ENCODE measurements around the gene OLA1.

Gene OLA1

GRCh38 chr2:174053355-174054151, 194.8 kb downstream of the OLA1 start:
- Histone ChIP-seq H3K36me3 (no peaks in the 10 kb centered on the region), H3K4me3 (no peak overlapping the region), H3K9me3 (no peaks in the 10 kb centered on the region), H3K4me1 (no peaks in the 10 kb centered on the region), H3K27me3 (no peaks in the 10 kb centered on the region), H3K27ac (no peak overlapping the region)
- intact Hi-C loops (cut with DNase I; ENCODE audit: low total_unique reads) = loop anchor here (5.0 kb wide), 1 partner anchor 1891 kb away; no protein-coding TSS in a partner anchor
- TF ChIP-seq CTCF (IDR thresholded peaks at IDR 0.05) = no peak
- no peak for DNase-seq

DNA sequence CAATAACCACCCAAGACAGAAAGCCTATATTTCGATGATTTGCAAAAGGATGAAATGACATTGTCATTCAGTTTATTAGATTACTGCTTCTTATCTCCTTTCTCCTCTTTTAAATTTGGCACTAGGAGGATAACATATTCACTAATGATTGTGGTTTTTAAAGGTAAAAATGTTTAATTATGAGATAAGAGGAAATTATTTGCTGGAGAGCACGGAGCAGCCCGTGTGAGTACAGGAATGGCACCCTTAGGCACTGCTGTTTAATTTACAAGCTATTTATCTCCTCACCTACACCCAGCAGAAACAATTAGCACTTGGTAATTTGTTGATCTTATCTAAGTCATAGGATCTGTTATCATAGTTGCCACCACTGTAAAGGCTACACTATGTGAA, 195.8 kb downstream of the OLA1 start:
- Histone ChIP-seq H3K27me3 (no peaks in the 10 kb centered on the region), H3K27ac (no peak overlapping the region), H3K9me3 (no peaks in the 10 kb centered on the region), H3K4me1 (no peaks in the 10 kb centered on the region), H3K4me3 (no peak overlapping the region), H3K36me3 (no peaks in the 10 kb centered on the region)
- TF ChIP-seq CTCF (IDR thresholded peaks at IDR 0.05) = no peak
- intact Hi-C loops (cut with DNase I; ENCODE audit: low total_unique reads) = loop anchor here (5.0 kb wide), 1 partner anchor 1890 kb away; no protein-coding TSS in a partner anchor
- DNase-seq = no peak

DNA sequence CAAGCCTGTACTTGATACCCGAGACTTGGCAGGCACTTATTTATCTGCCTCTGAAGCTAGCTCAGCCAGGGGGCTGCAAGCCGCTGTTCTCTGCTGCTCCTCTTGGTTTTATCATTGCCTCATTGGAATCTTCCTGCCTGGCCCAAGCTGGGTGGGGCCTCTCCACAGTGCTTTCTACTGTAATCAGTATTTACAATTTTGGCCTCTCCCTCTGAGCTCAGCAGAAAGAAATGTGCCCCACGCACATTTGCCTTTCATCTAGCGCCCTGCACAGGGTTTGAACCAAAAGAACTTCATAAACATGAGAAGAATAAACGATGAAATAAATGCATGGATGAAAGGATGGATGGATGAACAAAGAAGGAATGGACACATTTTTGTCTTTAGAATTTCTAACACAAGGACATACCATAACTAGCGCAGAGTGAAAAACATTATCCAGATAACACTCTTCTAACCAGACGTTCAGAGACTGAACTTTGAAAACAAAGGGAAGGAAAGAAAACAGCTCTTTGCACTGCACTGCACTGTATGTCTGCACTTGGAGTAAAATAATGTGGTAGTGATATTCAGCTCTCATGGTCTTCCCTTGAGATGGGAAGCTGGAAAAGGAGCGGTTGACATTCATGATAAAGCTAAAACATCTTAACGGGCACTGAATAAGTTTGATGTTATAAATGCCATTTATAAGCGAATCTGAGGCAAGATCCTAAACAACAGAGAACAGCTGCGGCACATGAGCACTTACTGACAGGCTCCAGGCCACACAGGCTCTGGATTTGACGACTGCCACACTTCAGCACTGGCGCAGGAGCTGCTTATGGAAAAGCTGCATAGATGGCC, 196.4 kb downstream of the OLA1 start:
- intact Hi-C loops (cut with DNase I; ENCODE audit: low total_unique reads) = loop anchor here (5.0 kb wide), 1 partner anchor 1890 kb away; no protein-coding TSS in a partner anchor
- Histone ChIP-seq H3K36me3 (no peaks in the 10 kb centered on the region), H3K9me3 (no peaks in the 10 kb centered on the region), H3K4me1 (no peaks in the 10 kb centered on the region), H3K27ac (no peak overlapping the region), H3K4me3 (no peak overlapping the region), H3K27me3 (no peaks in the 10 kb centered on the region)
- no peak for DNase-seq
- no peak for TF ChIP-seq CTCF (IDR thresholded peaks at IDR 0.05)

DNA sequence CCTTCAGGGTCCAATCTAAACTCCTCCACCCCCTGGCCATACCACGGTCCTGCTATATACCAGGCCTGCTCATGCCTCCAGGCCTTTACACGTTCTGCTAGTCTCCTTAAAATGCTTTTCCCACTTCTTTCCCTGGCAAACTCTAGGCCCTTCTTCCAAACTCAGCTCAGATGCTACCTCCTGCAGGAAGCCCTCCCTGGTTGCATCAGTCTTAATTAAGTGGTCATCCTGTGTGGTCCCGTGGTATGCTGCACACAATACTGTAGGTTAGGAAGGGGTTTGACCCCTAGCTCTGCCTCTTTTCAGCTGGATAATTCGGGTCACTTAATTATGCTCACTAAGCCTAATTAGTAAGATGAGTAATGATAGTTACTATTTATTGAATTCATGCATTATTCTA, 197.3 kb downstream of the OLA1 start:
- Histone ChIP-seq H3K4me3 (no peak overlapping the region), H3K27ac (no peak overlapping the region), H3K27me3 (no peaks in the 10 kb centered on the region), H3K36me3 (no peaks in the 10 kb centered on the region), H3K4me1 (no peaks in the 10 kb centered on the region), H3K9me3 (no peaks in the 10 kb centered on the region)
- intact Hi-C loops (cut with DNase I; ENCODE audit: low total_unique reads) = loop anchor here (5.0 kb wide), 1 partner anchor 1889 kb away; no protein-coding TSS in a partner anchor
- no peak for DNase-seq
- TF ChIP-seq CTCF (IDR thresholded peaks at IDR 0.05) = no peak

- no peak overlapping the region for H3K27ac ChIP-seq
- H3K36me3 ChIP-seq = no peaks in the 10 kb centered on the region
- TF ChIP-seq CTCF (IDR thresholded peaks at IDR 0.05) = no peak
- DNase-seq = no peak
- no peak overlapping the region for H3K4me3 ChIP-seq
- intact Hi-C loops (cut with DNase I; ENCODE audit: low total_unique reads) = loop anchor here (5.0 kb wide), 1 partner anchor 1888 kb away; no protein-coding TSS in a partner anchor
- no peaks in the 10 kb centered on the region for H3K27me3 ChIP-seq
- no peaks in the 10 kb centered on the region for H3K4me1 ChIP-seq
- no peaks in the 10 kb centered on the region for H3K9me3 ChIP-seq
These were observed 198.4 kb downstream of the OLA1 start for GRCh38 chr2:174049895-174050294.

Measured in tibial artery (tissue), 4 donors.